HCT116 (cell line): ENCODE measurements around the gene DHRS11. TPM values are rescaled to one million over a fixed set of nuclear protein-coding genes. Genes with fewer than 3 reads are reported as not detected.

Source experiments
- ATAC-seq: fragments of 200-7000 bp; cut with Tn5 transposase; 2 replicates; pipeline ENCODE4 v1.9.1; 2020; ENCODE audit warnings: mild to moderate bottlenecking, moderate library complexity
- BruUV-seq: library from RNA; stranded (reverse); fragments of 400-500 nt; replicated peaks from 2 replicates; lab custom pipeline; 2021; lab: Mats Ljungman, UMichigan
- CTCF ChIA-PET: fragments of 300-600 bp; sonication (Branson Sonifier 250); formaldehyde crosslinking; loops from one replicate; lab custom pipeline; 2021; ENCODE audit warnings: antibody characterized with exemption; lab: Charles Lee
- POLR2A ChIA-PET: fragments of 300-600, 350-600 bp; sonication (Branson Sonifier 250); formaldehyde crosslinking; loops from one replicate; lab custom pipeline; 2021; ENCODE audit warnings: antibody characterized with exemption; lab: Charles Lee
- RAD21 ChIA-PET, 2 experiments: fragments of 300-600 bp; sonication (Branson Sonifier 250); formaldehyde crosslinking; loops; one replicate each; lab custom pipeline; 2023; ENCODE audit warnings: low total read pairs in 2 of 2; ENCODE audit not compliant: uncharacterized antibody in 2 of 2, unreplicated experiment in 2 of 2, low non-redundant PET in 1 of 2; lab: Charles Lee
- DNase-seq: peaks from one replicate; pipeline ENCODE4 v3.0.0-alpha.2; 2010; ENCODE audit warnings: low read depth, low spot score
- H2AFZ ChIP-seq: fragments of 200-600 bp; shearing (Covaris generic), sonication (generic); 2 replicates; pipeline ENCODE4 v1.6.1; 2017; ENCODE audit warnings: low read depth, mixed run types, mixed read lengths, antibody characterized with exemption, low read length; ENCODE audit not compliant: poor library complexity, severe bottlenecking
- H3K27ac ChIP-seq: 2 replicates; pipeline ENCODE4 v1.5.1; 2012; ENCODE audit warnings: low read depth, low read length
- H3K27me3 ChIP-seq: fragments of 200-600 bp; sonication (generic); 2 replicates; pipeline ENCODE4 v1.6.1; 2016; ENCODE audit warnings: mixed run types, low read length, mixed read lengths; ENCODE audit not compliant: insufficient read depth
- H3K36me3 ChIP-seq, 2 experiments: fragments of 200-500 bp in 1 of 2; fragments of 200-600 bp in 1 of 2; sonication (Bioruptor generic) in 1 of 2; sonication (generic) in 1 of 2; 2 replicates each; pipeline versions ENCODE4 v1.5.1 to v1.6.1; 2014 to 2016; ENCODE audit warnings: low read length in 2 of 2, inconsistent platforms in 1 of 2, mixed read lengths in 1 of 2, mixed run types in 1 of 2; ENCODE audit not compliant: insufficient read depth in 2 of 2, control insufficient read depth in 1 of 2
- H3K4me1 ChIP-seq, 2 experiments: fragments of 200-600 bp in 1 of 2; sonication (generic) in 1 of 2; 2 replicates each; pipeline versions ENCODE4 v1.5.1 to v1.6.1; 2012 to 2017; ENCODE audit warnings: low read length in 2 of 2, inconsistent platforms in 1 of 2, mild to moderate bottlenecking in 1 of 2, mixed read lengths in 1 of 2, mixed run types in 1 of 2, moderate library complexity in 1 of 2; ENCODE audit not compliant: insufficient read depth in 2 of 2, control insufficient read depth in 1 of 2
- H3K4me2 ChIP-seq: fragments of 200-600 bp; sonication (generic); 2 replicates; pipeline ENCODE4 v1.6.1; 2017; ENCODE audit warnings: mixed run types, low read length, mixed read lengths
- H3K4me3 ChIP-seq, 2 experiments: fragments of 200-600 bp in 1 of 2; sonication (generic) in 1 of 2; replicated peaks in 1 of 2; 2 replicates each; pipeline ENCODE4 v1.5.1; 2011 to 2016; ENCODE audit warnings: low read length in 2 of 2, control low read depth in 1 of 2, low read depth in 1 of 2, mild to moderate bottlenecking in 1 of 2, mixed read lengths in 1 of 2, mixed run types in 1 of 2
- H3K79me2 ChIP-seq: fragments of 200-600 bp; sonication (generic); 2 replicates; pipeline ENCODE4 v1.6.1; 2017; ENCODE audit warnings: mild to moderate bottlenecking, mixed run types, low read length, moderate library complexity, mixed read lengths; ENCODE audit not compliant: insufficient read depth
- H3K9ac ChIP-seq: fragments of 200-600 bp; sonication (generic); 2 replicates; pipeline ENCODE4 v1.6.1; 2016; ENCODE audit warnings: low read length, mixed read lengths
- H3K9me2 ChIP-seq: fragments of 200-600 bp; sonication (generic), shearing (Covaris generic); 2 replicates; pipeline ENCODE4 v1.6.1; 2017; ENCODE audit warnings: mixed run types, mild to moderate bottlenecking, moderate library complexity; ENCODE audit not compliant: insufficient read depth
- H3K9me3 ChIP-seq, 2 experiments: fragments of 200-500 bp in 1 of 2; fragments of 200-600 bp in 1 of 2; sonication (Bioruptor generic) in 1 of 2; sonication (generic) in 1 of 2; 2 replicates each; pipeline ENCODE4 v1.6.1; 2014 to 2017; ENCODE audit warnings: low read length in 2 of 2, mixed read lengths in 2 of 2, inconsistent platforms in 1 of 2, low read depth in 1 of 2, mild to moderate bottlenecking in 1 of 2, mixed run types in 1 of 2, moderate library complexity in 1 of 2; ENCODE audit not compliant: control insufficient read depth in 1 of 2, insufficient read depth in 1 of 2
- H4K20me1 ChIP-seq: fragments of 200-600 bp; sonication (generic), shearing (Covaris generic); 2 replicates; pipeline ENCODE4 v1.6.1; 2017; ENCODE audit warnings: mixed run types, mild to moderate bottlenecking, moderate library complexity; ENCODE audit not compliant: insufficient read depth
- CBX3 ChIP-seq: IDR thresholded peaks from 2 replicates; pipeline ENCODE4 v1.6.1; 2012; ENCODE audit warnings: low read depth
- CEBPB ChIP-seq: IDR thresholded peaks from 2 replicates; pipeline ENCODE4 v1.6.1; 2012; ENCODE audit warnings: low read depth
- CTCF ChIP-seq, 3 experiments: fragments of 200-600 bp in 1 of 3; sonication (generic) in 1 of 3; IDR thresholded peaks in 2 of 3; conservative IDR thresholded peaks in 1 of 3; 2 replicates each; pipeline ENCODE4 v1.5.1; 2012 to 2017; ENCODE audit warnings: low read depth in 2 of 3, low read length in 2 of 3, antibody characterized with exemption in 1 of 3, borderline replicate concordance in 1 of 3, control low read depth in 1 of 3, mild to moderate bottlenecking in 1 of 3, mixed read lengths in 1 of 3, mixed run types in 1 of 3, moderate library complexity in 1 of 3; ENCODE audit not compliant: insufficient read depth in 1 of 3
- ELF1 ChIP-seq: IDR thresholded peaks from 2 replicates; pipeline ENCODE4 v1.6.1; 2012; ENCODE audit warnings: low read depth, borderline replicate concordance
- FOSL1 ChIP-seq: IDR thresholded peaks from 2 replicates; pipeline ENCODE4 v1.6.1; 2012; ENCODE audit warnings: low read depth
- MAX ChIP-seq: IDR thresholded peaks from 2 replicates; pipeline ENCODE4 v1.6.1; 2012
- POLR2A ChIP-seq: IDR thresholded peaks from 2 replicates; pipeline ENCODE4 v1.7.0; 2011; ENCODE audit warnings: borderline replicate concordance; ENCODE audit not compliant: insufficient read depth, insufficient read length; ENCODE audit errors: extremely low read depth
- POLR2AphosphoS5 ChIP-seq: IDR thresholded peaks from 2 replicates; pipeline ENCODE4 v1.6.1; 2011; ENCODE audit warnings: mild to moderate bottlenecking, low read depth, low read length, moderate library complexity
- RAD21 ChIP-seq: IDR thresholded peaks from 2 replicates; pipeline ENCODE4 v1.6.1; 2012; ENCODE audit warnings: low read depth, mild to moderate bottlenecking
- REST ChIP-seq: IDR thresholded peaks from 2 replicates; pipeline ENCODE4 v1.6.1; 2012; ENCODE audit warnings: low read depth
- ZBTB33 ChIP-seq: IDR thresholded peaks from 2 replicates; pipeline ENCODE4 v1.6.1; 2011; ENCODE audit warnings: mild to moderate bottlenecking, low read length, moderate library complexity; ENCODE audit not compliant: insufficient replicate concordance; ENCODE audit errors: extremely low read depth
- ZFX ChIP-seq: fragments of 450-650 bp; IDR thresholded peaks from 2 replicates; pipeline ENCODE4 v1.6.1; 2017
- ZNF274 ChIP-seq: fragments of 200-500 bp; sonication (Bioruptor generic); IDR thresholded peaks from 2 replicates; pipeline ENCODE4 v1.6.1; 2014; ENCODE audit warnings: mild to moderate bottlenecking, low read depth, low read length, inconsistent platforms
- intact Hi-C: fragments of 100-400 bp; cut with micrococcal nuclease; formaldehyde crosslinking; loops from 2 replicates; pipeline ENCODE4 v1.10.0; 2022
- total RNA-seq: library from RNA; stranded (reverse); gene quantifications from one replicate; pipeline ENCODE4 v1.2.1, GENCODE V29; 2021; ENCODE audit not compliant: unreplicated experiment

The DHRS11 gene
- total RNA-seq, 1 experiment from 2014 or later = 21.5 TPM

- TF ChIP-seq ELF1 (no peak), CEBPB (peak; percentile 86), FOSL1 (no peak), POLR2A (no peak), ZFX (peak; percentile 90), MAX (peak; percentile 80)
Measured at GRCh38 chr17:36545465-36546417, 45.9 kb upstream of the DHRS11 start (continued).

GRCh38 chr17:36546418-36547093 is 45.1 kb upstream of the DHRS11 start:
- H3K79me2 ChIP-seq = peaks cover 77% of the 10 kb centered on the region
- H4K20me1 ChIP-seq = no peaks in the 10 kb centered on the region; the same call in 1 of the 2 replicates
- H3K4me2 ChIP-seq = peak overlapping the region; percentile 97
- H3K9me3 ChIP-seq = no peaks in the 10 kb centered on the region
- ChIA-PET POLR2A (no interaction called here), CTCF (interaction anchor here (0.7 kb wide), 1 partner anchor 57 kb away, joined by 3 read pairs; no protein-coding TSS in a partner anchor), RAD21 (interaction anchor here in 1 of 2 experiments (1.2 kb wide), 1 partner anchor 55 kb away, joined by 5 read pairs; the partner anchor contains the start of gene MRM1)
- peak overlapping the region; percentile 86 for H3K27ac ChIP-seq
- intact Hi-C loops = loop anchor here (5.0 kb wide), 1 partner anchor 56 kb away; the partner anchor contains the start of gene MRM1
- H3K4me3 ChIP-seq = peak overlapping the region; percentile 80 to 97
- peak overlapping the region; percentile 95 for H3K9ac ChIP-seq
- no peaks in the 10 kb centered on the region for H3K9me2 ChIP-seq
- H2AFZ ChIP-seq = no peak overlapping the region
- BruUV-seq = TSS peak; percentile 44
- no peaks in the 10 kb centered on the region for H3K27me3 ChIP-seq
- H3K4me1 ChIP-seq = peaks cover 11 to 26% of the 10 kb centered on the region in 2 experiments; a peak in 3 of 4 replicates
- peaks cover 0 to 6% of the 10 kb centered on the region in 2 experiments; a peak in 2 of 4 replicates for H3K36me3 ChIP-seq
- DNase-seq (no peak), ATAC-seq (no peak)
- no peak for TF ChIP-seq ZBTB33
- TF ChIP-seq POLR2A = no peak
- TF ChIP-seq POLR2AphosphoS5 = no peak
- no peak for TF ChIP-seq CBX3
- TF ChIP-seq RAD21 = no peak
- TF ChIP-seq ELF1 = no peak
- TF ChIP-seq ZNF274 = no peak
- TF ChIP-seq REST = no peak
- no peak for TF ChIP-seq CTCF (IDR thresholded peaks at IDR 0.05 in 2 of 3, conservative IDR thresholded peaks at IDR 0.05 in 1 of 3; ENCODE audit: borderline replicate concordance in 1 of 3, insufficient read depth in 1 of 3, low read depth in 2 of 3, low read length in 2 of 3)
- no peak for TF ChIP-seq FOSL1
- TF ChIP-seq ZFX = no peak
